ENCODE data around the gene SLC4A11.

SLC4A11 gene

DNA sequence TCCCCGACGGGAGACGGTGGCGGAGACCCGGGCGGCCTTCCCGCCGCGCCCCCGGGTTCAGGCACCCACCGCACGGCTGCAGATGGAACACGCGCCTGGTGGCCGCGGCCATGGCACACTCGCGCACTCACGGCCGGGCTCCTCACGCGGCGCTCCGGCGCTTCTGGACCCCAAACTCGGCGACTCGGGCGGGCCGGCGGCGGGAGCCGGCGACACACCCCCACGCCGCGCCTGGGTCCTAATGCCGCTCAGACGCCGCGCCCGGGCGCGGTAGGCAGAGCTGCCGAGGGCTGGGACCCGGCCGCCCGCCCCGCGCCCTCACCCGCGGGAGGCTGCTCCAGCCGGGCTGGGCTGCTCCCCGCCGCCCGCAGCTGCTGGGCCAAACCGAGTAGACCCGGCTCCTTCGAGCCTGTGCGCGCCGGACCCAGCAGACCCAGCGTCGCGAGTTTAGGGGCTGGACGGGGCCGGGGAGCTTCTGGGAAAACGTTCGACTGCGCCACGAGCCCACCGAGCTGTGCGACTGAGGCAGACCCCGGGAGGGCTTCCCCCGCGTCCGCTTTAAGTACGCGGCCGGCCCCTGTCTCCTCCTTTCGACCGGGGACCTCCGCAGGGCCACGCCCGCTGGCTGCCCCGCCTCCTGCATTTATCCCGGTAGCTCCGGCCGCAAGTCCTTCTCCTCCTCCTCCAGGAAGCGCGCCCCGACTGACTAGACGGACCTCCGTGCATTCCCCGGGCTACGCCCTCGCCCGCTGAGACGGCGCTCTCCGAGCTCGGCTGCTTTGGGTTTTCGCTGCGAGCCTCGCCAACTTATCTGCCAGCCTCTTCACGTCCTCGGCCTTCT is at the start of gene SLC4A11:
SLC4A11 (minus strand) TSS at position 165 of the 841 bp plus-strand sequence; CDS start at position 112, 53 bp downstream.
- DNase-seq, result peak; percentile 45

DNA sequence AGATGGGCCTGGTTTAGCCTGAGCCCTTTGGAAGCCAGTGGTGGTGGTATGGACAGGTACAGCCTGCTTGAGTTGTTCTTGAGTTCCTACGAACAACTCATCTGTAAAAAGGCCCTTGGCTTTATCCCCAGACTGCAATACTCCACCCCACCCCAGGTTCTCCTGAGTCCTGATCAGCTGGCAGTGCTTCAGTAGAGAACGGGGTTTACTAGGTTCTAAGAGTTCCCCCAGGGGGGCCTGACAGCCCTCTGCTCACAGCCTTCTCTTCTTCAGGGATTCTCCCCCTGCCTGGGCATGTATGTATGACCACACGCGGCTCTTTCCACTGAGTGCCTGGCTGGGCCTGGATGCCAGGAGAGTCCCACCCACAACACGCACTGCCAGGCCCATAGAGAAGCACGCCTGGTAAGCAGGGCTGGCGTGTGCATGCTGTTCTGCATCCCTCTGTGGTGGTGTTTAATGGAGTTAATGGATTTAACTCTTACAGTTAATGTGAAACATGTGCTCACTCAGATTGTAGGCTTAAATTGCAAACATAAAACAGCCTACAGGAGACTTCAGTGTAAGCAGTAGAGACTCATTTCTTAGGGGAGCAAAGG is 44.3 kb upstream of the SLC4A11 start:
- DNase-seq, result no peak

DNA sequence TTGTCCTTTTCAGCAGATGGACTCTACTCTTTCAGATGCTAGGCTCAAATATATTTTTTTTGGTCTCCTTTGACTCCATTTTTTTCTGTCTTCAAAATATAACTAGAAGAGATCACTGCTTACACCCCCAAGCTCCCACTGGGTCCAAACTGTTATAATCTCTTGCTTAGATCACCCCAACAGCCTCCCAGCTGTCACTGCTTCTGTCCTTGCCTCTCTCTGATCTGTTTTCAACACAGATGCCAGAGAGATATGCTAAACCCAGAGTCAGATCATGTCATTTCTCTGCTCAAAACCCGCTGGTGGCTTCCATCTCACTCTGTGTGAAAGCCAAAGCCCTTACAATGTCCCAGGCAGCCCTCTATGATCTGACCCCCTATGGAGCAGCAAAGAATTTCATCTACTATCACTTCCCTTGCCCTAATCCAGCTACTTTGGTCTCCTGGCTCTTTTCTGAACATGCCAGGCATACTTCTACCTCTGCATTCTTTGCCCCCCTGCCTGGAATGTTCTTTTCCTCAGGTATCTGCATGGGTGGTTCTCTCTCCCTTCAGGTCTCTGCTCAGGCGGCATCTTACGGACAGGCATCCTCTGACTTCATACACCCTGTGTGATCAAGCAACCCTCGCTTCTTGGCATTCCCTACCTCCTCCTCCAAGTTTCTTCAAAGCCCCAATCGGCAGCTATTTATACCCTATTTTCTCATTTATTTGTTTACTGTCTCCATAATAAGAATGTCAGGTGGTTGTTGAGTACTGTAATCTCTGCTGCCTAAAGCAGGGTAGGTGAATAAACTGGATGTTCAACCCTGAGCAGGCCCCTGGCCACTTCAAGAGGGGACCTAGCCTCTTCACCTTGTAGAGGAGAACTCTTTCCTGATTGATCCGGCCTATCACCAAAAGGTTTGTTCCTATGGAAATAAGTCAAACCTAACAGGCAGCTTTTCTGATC is 43.6 kb upstream of the SLC4A11 start:
- DNase-seq, result no peak

DNA sequence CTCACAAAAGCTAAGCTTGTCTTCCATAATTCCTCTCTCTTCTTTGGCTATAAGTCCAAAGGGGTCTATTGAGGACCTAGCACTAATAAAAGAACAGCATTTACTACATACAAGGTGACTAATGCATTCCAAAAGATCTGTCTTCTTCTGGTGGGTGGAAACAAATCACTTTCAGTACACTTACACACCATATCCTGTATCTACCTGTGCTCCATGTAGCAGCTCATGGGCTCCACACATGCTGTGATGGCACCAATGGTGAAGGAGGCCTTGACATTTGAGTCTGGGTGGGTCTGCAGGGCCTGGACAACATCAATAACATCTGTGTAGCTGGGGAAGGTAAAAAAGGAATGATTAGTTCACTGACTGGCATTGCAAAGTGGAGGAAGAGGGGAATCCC is 42.4 kb upstream of the SLC4A11 start:
- no peak for DNase-seq

DNA sequence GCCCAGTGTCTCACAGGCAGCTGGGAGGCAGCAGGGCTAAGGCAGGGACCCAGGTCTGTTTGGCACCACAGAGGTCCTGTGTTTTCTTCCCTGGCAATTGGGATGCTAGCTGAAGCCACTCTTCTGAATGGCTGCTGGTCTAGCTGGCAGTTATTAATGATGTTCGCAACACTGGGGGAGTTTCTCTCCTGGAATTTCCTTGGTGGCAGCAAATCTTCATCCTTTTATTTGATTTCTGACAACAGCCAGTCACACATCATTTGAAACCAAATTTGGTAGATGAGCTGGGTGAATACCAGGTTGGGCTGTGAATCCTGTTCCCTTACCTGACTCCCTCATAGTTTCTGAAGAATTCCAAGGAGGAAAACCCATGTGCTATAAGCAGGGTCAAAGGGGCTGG is 40.8 kb upstream of the SLC4A11 start:
- DNase-seq, result no peak

DNA sequence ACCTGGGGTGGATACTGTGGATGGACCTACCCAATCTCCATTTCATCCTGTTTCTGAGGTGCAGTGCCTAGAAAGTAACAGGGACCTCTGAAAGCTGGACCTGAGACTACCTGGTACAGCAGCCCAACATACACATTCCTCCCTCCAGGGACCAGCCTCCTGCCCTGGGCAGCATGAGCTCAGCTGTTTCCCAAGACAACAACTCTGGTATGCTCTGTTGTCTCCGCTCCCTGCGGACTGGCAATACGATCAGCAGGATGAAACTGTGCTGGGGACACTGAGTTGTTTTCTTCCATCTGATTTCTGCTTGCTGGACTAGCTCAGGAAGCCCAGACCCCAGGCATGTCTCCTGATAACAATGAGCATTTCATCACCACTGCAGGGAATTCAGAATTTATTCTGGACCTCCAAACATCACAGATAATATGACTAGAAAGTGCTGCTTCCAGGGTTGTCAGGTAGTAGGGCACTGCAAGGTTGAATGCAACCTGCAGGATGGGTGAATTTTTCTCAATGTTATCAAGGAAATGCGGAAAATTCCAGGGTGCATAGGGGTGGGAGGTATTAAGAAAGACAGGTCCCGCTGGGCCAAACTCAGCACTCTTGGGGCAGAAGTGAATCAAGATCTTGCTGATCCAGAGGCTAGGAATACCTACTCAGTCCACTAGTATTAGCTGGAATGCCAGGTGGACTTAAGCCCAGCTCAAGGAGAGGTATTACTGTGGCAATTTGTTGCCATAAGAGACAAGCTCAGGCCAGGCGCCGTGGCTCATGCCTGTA is 38.9 kb upstream of the SLC4A11 start:
- DNase-seq, result no peak

DNA sequence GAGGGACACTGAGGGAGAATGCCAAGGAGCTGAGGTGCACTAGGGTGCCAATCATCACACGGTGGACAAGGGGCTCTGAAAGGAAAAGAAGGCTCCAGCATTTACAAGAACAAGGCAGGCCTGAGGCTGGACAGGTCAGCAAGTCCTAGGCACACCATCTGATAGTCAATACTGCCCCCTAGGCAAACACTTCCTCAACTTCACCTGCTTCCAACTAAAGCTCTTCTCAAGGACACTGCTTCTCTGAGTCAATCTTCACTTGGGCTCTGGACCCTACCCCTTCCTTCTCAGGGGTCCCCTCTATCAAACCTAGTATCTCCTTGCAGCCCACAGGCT is 37.7 kb upstream of the SLC4A11 start:
- DNase-seq, result no peak

DNA sequence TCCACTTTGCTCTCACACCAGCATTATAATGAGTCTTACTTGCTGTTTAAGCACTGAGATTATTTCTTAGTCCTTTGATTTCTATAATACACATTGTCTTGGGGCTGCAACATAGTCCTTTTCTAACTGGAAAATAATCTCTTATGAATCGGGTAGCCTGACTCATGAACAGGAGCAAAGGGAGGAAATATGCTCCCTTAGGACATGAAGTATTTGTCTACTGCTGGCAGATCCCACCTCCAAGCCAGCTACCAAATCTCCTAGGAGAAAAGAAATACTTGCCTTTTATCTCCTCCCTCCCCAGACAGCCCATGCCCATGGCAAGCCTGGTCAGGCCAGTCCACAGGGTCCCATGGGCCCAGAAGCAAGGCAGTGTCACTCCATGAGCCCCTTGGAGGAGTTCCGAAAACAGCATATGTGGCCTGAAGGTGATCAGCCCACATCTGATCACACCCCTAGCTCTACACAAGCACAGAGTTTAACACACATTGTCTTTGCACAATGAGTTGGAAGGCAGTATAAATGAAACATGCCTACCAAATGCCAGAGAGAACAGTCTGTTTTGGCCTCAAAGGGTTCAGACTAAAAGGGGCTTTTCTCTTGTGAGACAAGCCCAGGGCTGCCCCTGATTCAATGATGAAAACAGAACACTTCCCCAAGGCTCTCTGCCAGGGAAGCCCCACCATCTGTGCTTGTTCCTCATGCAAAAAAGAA is 37.1 kb upstream of the SLC4A11 start:
- DNase-seq, result peak; percentile 49

DNA sequence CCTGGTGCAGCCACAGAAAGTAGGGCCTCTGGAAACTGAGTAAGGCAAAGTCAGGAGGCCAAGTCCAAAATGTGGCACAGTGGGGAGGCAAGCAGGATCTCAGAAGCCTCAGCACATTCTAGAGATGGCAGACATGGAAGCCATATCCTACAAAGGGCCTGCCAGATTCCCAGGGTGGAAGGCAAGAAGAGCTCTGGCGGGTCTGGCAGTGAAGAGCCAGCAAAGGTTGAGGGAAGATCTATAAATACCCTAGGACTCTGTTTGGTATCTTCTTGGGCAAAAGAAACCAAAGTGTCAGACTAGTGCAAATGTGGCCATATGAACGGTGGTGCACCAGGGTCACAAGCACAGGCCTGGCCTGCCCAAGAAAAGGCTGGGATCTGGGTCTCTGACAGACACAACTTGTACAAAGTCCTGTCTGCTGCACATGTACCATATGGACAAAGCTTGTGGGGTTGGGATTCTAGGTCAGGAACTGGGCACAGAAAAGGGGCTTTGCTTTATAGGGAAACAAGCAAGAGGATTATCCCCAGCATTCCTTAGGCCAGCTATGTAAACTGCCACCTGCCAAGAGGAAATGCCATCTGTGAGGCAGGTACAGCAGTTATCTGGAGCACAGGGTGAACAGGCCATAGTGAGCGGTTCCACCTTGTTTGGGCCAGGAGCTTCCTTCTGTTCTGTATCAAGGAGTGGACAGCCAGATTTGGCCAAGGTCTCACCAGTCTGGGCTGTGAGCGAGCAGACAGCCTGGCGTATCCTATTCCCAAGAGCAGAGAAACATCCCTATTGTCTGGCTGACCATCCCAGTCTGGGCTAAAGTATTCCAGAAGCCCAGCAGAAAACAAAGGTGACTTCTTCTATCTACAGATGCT is 36.3 kb upstream of the SLC4A11 start:
- DNase-seq, result no peak

DNA sequence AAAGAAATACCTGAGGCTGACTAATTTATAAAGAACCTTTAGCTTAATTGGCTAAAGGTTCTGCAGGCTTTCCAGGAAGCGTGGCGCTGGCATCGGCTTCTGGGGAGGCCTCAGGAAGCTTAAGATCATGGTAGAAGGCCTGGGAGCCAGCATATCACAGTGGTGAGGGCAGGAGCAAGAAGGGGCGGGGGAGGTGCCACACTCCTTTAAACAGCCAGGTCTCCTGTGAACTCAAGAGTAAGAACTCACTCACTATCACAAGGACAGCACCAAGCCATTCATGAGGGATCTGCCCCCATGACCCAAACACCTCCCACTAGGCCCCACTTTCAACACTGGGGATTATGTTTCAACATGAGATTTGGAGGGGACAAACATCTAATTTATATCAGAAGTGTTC is 34.4 kb upstream of the SLC4A11 start:
- no peak for DNase-seq

DNA sequence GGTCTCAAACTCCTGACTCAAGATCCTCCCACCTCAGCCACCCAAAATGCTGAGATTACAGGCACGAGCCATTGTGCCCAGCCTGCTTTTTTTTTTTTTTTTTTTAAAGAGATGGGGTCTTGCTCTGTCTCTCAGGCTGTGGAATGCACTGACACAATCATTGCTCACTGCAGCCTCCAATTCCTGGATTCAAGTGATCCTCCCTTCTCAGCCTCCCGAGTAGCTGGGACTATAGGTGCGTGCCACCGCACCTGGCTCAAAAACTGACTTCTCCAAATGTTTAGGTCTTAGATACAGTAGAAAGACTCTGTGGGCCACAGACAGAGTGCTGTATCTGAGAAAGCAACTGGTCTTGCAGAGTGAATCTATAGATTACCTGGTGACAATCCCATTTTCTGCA is 31.1 kb upstream of the SLC4A11 start:
- DNase-seq, result no peak

DNA sequence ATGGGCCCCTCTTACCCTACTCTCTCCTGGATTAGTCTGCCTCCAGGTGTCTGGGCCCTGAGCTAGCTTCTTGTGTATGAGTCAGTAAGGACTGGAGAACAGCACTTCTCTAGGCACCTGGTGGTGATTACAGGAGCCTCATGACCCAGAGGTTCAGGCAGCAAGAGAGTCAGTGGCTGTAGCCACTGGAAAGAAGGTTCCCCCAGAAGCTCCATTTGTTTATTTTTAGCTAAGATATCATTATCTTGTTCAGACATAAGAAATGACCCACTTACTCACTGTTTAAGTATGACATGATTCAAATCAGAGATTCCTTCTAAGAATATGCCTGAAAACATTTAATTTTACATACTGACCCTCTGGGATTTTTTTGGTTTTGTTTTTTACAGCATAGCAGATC is 23.6 kb upstream of the SLC4A11 start:
- DNase-seq, result no peak

DNA sequence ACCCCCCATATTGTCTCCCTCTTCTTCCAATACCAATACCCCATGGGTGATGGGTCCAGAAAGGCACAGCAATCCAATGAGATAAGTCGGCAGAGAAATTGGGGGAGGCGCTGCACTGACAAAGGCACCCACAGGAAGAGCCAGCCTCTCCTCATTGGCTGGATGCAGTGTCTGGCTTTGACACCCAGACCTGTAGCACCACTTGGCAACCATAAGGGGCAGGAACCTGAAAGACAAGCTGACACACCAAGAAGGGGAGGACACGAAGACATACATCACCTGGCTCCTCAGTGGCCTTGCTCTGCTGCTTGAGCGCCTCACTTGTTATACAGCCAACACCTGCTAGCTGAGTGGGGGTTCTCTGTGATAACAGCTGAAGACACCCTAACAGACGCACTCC is 19.4 kb upstream of the SLC4A11 start:
- no peak for DNase-seq

DNA sequence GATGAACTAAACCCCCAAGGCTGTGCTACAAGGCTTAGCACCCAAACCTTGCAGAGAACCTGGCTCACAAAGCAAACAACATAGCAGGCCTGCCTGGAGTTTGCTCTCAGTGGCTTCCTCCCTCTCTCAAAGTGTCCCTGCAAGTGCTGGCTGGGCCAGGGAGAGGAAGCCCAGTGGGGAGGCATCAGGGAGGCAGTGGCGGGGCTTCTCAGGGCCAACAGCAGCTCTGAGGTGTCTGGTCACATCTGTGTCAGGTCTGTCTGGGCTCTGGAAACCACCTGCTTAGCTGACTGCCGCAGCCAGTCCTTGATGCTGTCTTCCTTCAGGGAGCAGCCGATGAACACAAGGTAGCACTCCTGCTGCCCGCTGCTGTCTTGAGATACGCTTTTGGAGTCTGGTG is 16.7 kb upstream of the SLC4A11 start:
- no peak for DNase-seq

DNA sequence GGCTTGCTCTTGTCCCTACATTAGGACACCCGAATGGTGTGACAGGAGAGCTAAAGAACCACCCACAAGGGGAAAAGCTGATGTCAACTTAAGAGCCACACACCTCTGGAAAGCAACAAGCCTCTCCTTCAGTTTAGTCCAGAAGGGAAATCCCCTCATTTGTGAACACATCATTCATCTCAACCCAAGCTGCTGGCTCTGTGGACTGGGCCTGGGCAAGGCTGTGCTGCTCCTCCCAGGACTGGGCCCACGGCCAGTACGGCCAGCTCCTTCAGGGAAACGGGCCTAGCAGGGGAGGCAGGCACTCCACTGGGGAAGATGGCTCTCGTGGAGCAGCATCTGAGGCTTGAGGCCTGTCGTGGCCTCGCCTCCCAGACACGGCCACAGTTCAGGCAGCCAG is 12.8 kb upstream of the SLC4A11 start:
- no peak for DNase-seq

DNA sequence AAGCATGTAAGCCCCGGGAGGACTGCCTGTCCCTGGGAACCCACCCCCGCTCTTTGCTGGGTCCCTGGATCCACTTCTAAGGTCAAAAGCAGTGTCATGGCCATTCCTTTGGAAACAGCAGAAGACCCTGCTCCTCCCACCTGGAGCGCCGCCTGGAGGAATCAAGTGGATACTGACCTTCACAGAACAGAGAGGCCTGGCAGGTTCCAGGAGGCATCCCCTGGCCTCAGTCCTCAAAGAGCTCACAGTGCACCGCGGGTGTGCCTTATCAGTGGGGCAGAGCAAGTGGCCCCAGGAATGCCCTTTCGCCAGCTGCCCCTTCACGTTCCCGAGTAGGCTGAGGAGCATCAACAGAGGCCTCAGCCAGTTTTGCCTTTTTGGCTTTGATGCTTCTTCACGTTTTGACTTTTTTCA is 11.1 kb upstream of the SLC4A11 start:
- DNase-seq, result no peak

DNA sequence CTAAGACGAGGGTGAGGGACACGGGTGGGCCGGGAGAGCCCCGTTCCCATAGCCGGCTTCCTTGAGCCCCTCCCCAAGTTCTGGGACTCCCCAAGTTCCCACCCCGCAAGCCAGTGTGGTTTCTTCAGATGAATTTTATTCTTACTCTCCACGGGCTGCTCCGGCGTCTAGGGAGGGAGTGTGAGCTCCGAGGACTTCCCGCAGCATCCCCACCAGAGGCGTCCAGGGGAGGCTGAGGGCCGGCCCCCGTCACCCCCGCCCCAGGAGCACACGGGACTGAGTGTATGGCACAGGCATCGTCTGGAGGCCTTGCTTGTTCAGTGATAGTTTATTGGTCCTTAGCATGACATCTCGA is 10.0 kb upstream of the SLC4A11 start:
- DNase-seq, result no peak

DNA sequence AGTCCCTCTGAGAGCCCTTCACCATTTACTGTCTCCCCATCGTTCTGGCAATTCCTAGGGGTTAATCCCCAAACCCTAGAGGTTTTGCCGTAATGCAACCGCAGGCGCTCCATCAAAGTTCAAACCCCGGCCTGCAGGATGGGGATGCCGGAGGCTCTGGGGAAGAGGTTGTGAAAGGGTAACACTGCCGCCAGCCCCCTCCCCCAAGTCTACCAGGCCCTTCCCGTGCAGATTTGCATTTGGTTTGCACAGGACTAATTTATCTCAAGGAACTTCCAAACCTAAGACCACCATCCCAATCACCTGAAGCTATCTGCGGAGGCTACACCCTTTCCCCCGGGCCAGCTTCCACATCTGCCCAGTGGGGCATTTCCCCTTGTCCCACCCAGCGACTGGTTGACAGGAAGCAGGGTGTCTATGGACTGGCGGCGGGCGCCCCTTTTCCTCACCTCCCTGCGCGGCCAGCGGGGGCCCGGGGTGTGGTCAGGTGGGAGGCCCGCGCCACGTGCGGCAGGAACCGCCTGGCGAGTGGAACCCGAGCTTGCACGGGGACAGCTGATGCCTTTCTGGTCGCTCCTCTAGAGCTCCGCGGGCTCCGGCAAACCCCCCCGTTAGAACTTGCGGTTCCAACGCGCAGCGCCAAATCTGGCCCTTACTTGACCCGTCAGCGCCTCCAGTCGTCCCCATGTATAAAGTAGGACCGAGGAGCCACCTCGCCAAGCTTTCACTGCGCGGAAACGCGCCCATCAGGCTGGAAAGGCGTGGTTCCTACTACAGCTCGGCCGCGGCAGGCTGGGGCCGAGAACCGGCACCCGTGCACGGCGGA is 9.4 kb upstream of the SLC4A11 start:
- no peak for DNase-seq

DNA sequence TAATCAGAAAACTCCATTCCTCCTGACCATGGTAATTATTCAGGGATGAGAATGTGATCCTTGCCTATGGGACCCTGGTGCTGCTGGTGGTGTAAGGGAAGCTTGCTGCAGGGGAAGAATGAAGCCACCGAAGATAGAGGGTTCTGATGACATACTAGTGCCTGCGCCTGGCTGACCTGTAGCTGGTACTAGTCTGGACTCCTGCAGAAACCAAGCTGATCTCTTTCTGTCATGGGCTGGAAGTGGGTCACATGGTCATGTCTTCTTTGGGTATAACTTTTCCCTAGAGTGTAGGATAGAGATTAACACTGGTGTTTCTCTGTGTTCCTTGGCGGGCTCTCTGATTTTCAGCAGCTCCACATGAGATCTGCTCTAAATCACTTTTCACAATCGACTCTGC is 8.6 kb upstream of the SLC4A11 start:
- DNase-seq, result no peak

DNA sequence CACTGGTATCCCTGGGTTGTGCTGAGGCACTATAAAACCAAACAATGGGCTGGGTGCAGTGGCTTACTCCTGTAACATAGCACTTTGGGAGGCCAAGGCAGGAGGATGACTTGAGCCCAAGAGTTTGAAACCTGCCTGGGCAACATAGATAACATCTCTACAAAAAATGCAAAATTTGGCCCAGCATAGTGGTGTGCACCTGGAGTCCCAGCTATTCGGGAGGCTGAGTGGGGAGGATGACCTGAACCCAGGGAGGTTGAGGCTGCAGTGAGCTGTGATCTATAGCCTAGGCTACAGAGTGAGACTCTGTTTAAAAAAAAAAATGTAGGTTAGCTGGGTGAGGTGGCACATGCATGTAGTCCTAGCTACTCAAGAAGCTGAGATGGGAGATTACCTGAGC is 7.7 kb upstream of the SLC4A11 start:
- DNase-seq, result no peak

Data from NCI-H2171 (cell line).